ENCODE measurements around the gene RIT2.

The RIT2 gene

GRCh38 chr18:42861271-42861670 is 254.2 kb downstream of the RIT2 start:
- no peaks in the 10 kb centered on the region for H3K79me2 ChIP-seq (ENCODE audit: insufficient read depth, low read length)
- no peaks in the 10 kb centered on the region for H3K4me1 ChIP-seq (ENCODE audit: insufficient read depth, low read length, severe bottlenecking)
- no peaks in the 10 kb centered on the region for H3K9me2 ChIP-seq (ENCODE audit: low read depth, low read length)
- no peaks in the 10 kb centered on the region for H4K20me1 ChIP-seq (ENCODE audit: insufficient read depth, low read length)
- no peak overlapping the region for H3K9ac ChIP-seq (ENCODE audit: low read length)
- H3K27me3 ChIP-seq (ENCODE audit: insufficient read depth, low read length), result no peaks in the 10 kb centered on the region
- no peaks in the 10 kb centered on the region for H3K36me3 ChIP-seq (ENCODE audit: insufficient read depth, low read length)
- H3K9me3 ChIP-seq (ENCODE audit: low read length), result no peaks in the 10 kb centered on the region
- no peak overlapping the region for H3K4me3 ChIP-seq (ENCODE audit: low read depth, low read length, poor library complexity, severe bottlenecking)
- TF ChIP-seq EZH2 (IDR thresholded peaks at IDR 0.05; ENCODE audit: borderline replicate concordance, low read length) (no peak), CTCF (IDR thresholded peaks at IDR 0.05; ENCODE audit: low read length) (no peak)
- no peak overlapping the region for H2AFZ ChIP-seq (ENCODE audit: low read length)
- H3K27ac ChIP-seq (ENCODE audit: low read depth, low read length, poor library complexity, severe bottlenecking), result no peak overlapping the region
- H3K4me2 ChIP-seq (ENCODE audit: low read length), result no peak overlapping the region
- H3F3A ChIP-seq (ENCODE audit: insufficient read depth, low read length), result no peaks in the 10 kb centered on the region

- Histone ChIP-seq H3F3A (ENCODE audit: insufficient read depth, low read length) (no peaks in the 10 kb centered on the region), H3K9me2 (ENCODE audit: low read depth, low read length) (no peaks in the 10 kb centered on the region), H3K9ac (ENCODE audit: low read length) (no peak overlapping the region), H3K4me2 (ENCODE audit: low read length) (no peak overlapping the region), H4K20me1 (ENCODE audit: insufficient read depth, low read length) (no peaks in the 10 kb centered on the region), H3K27me3 (ENCODE audit: insufficient read depth, low read length) (no peaks in the 10 kb centered on the region), H3K4me3 (ENCODE audit: low read depth, low read length, poor library complexity, severe bottlenecking) (no peak overlapping the region), H3K36me3 (ENCODE audit: insufficient read depth, low read length) (no peaks in the 10 kb centered on the region), H3K4me1 (ENCODE audit: insufficient read depth, low read length, severe bottlenecking) (no peaks in the 10 kb centered on the region), H3K9me3 (ENCODE audit: low read length) (no peaks in the 10 kb centered on the region), H3K27ac (ENCODE audit: low read depth, low read length, poor library complexity, severe bottlenecking) (no peak overlapping the region), H3K79me2 (ENCODE audit: insufficient read depth, low read length) (no peaks in the 10 kb centered on the region), H2AFZ (ENCODE audit: low read length) (no peak overlapping the region)
- TF ChIP-seq EZH2 (IDR thresholded peaks at IDR 0.05; ENCODE audit: borderline replicate concordance, low read length) (no peak), CTCF (IDR thresholded peaks at IDR 0.05; ENCODE audit: low read length) (no peak)
Observed at GRCh38 chr18:42860548-42860947, 254.9 kb downstream of the RIT2 start.

- Histone ChIP-seq H3K9me3 (ENCODE audit: low read length) (no peaks in the 10 kb centered on the region), H2AFZ (ENCODE audit: low read length) (no peak overlapping the region), H3K27me3 (ENCODE audit: insufficient read depth, low read length) (no peaks in the 10 kb centered on the region), H3K9ac (ENCODE audit: low read length) (no peak overlapping the region), H3K4me3 (ENCODE audit: low read depth, low read length, poor library complexity, severe bottlenecking) (no peak overlapping the region), H3K4me2 (ENCODE audit: low read length) (no peak overlapping the region), H3K36me3 (ENCODE audit: insufficient read depth, low read length) (no peaks in the 10 kb centered on the region), H3F3A (ENCODE audit: insufficient read depth, low read length) (no peaks in the 10 kb centered on the region), H4K20me1 (ENCODE audit: insufficient read depth, low read length) (no peaks in the 10 kb centered on the region), H3K9me2 (ENCODE audit: low read depth, low read length) (no peaks in the 10 kb centered on the region), H3K79me2 (ENCODE audit: insufficient read depth, low read length) (no peaks in the 10 kb centered on the region), H3K27ac (ENCODE audit: low read depth, low read length, poor library complexity, severe bottlenecking) (no peak overlapping the region), H3K4me1 (ENCODE audit: insufficient read depth, low read length, severe bottlenecking) (no peaks in the 10 kb centered on the region)
- TF ChIP-seq EZH2 (IDR thresholded peaks at IDR 0.05; ENCODE audit: borderline replicate concordance, low read length), result no peak
- TF ChIP-seq CTCF (IDR thresholded peaks at IDR 0.05; ENCODE audit: low read length), result no peak
Observed at GRCh38 chr18:42860011-42860410, 255.5 kb downstream of the RIT2 start.

Measured in OCI-LY1 (cell line).